Measurements from ENCODE around the gene PAQR3.

DNA sequence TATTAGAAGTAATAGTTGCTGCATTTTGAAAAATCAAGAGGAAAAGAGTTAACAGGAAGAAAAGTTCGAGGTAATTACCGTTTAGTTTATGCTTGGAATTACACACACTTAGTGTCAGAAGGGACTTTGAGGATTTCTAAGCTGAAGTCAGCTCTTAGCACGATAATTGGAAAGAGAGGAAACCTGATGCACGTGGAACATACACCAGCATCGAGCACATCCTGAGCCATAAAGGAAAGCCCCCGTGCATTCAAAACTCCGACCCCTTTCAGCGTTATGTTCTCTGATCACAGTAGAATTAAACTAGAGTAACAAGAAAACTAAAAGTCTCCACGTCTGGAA lies 400 bp upstream of the PAQR3 start:
- TF ChIP-seq, protein P1, sequence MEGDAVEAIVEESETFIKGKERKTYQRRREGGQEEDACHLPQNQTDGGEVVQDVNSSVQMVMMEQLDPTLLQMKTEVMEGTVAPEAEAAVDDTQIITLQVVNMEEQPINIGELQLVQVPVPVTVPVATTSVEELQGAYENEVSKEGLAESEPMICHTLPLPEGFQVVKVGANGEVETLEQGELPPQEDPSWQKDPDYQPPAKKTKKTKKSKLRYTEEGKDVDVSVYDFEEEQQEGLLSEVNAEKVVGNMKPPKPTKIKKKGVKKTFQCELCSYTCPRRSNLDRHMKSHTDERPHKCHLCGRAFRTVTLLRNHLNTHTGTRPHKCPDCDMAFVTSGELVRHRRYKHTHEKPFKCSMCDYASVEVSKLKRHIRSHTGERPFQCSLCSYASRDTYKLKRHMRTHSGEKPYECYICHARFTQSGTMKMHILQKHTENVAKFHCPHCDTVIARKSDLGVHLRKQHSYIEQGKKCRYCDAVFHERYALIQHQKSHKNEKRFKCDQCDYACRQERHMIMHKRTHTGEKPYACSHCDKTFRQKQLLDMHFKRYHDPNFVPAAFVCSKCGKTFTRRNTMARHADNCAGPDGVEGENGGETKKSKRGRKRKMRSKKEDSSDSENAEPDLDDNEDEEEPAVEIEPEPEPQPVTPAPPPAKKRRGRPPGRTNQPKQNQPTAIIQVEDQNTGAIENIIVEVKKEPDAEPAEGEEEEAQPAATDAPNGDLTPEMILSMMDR (IDR thresholded peaks at IDR 0.05; ENCODE audit: control extremely low read depth in 1 of 3, insufficient read depth in 1 of 3, low read depth in 1 of 3, low read length in 3 of 3): no peak
- no peak for TF ChIP-seq RAD21 (IDR thresholded peaks at IDR 0.05 in 1 of 2, conservative IDR thresholded peaks at IDR 0.05 in 1 of 2; ENCODE audit: low read depth in 2 of 2, low read length in 2 of 2)
- no peak for TF ChIP-seq MAFK (IDR thresholded peaks at IDR 0.05; ENCODE audit: low read depth, low read length)
- no peak for TF ChIP-seq TEAD4 (IDR thresholded peaks at IDR 0.05; ENCODE audit: low read depth, low read length)

Data from H1 (cell line).